Measurements from ENCODE around the gene PVR.
"Not testable (repeated sequence)": the region's sequence is repeated elsewhere in the genome, so short reads cannot be mapped to it uniquely, and the experiment has no call there.

Gene PVR

GRCh38 chr19:44627631-44628030 lies 16.1 kb upstream of the PVR start:
- Histone ChIP-seq H3K9me3 (ENCODE audit: insufficient read depth, low read length) (peaks cover 4% of the 10 kb centered on the region; the same call in 1 of the 2 replicates), H3K27me3 (ENCODE audit: insufficient read depth, insufficient read length) (no peaks in the 10 kb centered on the region), H3K4me1 (ENCODE audit: insufficient read depth, insufficient read length) (no peaks in the 10 kb centered on the region), H3K4me3 (ENCODE audit: insufficient read length, low read depth) (no peak overlapping the region), H3K36me3 (ENCODE audit: insufficient read depth, insufficient read length, low read length) (peaks cover 4% of the 10 kb centered on the region), H3K9ac (ENCODE audit: insufficient read length, low read depth) (no peak overlapping the region)
- no peak for DNase-seq (ENCODE audit: low read depth, low spot score)
- TF ChIP-seq ZNF274 (IDR thresholded peaks at IDR 0.05; ENCODE audit: low read depth, low read length) (no peak), YY1 (IDR thresholded peaks at IDR 0.05; ENCODE audit: insufficient read depth, insufficient read length) (no peak), SUZ12 (IDR thresholded peaks at IDR 0.05; ENCODE audit: extremely low read depth, insufficient read depth, insufficient read length) (no peak)

DNA sequence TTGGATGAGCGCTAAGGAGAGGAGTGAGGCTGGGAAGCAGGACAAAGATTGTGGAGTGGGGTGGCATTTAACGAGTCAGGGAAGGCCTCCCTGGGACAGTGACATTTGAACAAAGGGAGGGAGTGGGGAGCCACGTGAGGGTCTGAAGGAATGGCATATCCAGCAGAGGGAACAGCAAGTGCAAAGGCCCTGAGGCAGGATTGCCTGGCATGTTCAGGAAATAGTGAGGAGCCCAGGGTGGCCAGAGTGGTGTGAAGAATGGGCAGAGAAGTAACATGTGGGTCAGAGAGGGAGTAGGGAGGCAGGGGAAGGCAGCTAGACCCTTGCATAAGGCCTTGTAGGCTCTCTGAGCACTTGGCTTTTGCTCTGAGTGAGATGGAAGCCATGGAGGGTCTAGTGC lies 14.9 kb upstream of the PVR start:
- H3K9ac ChIP-seq (ENCODE audit: insufficient read length, low read depth): no peak overlapping the region
- no peaks in the 10 kb centered on the region for H3K4me1 ChIP-seq (ENCODE audit: insufficient read depth, insufficient read length)
- H3K9me3 ChIP-seq (ENCODE audit: insufficient read depth, low read length): peaks cover 4% of the 10 kb centered on the region; the same call in 1 of the 2 replicates
- no peak for TF ChIP-seq SUZ12 (IDR thresholded peaks at IDR 0.05; ENCODE audit: extremely low read depth, insufficient read depth, insufficient read length)
- no peak for TF ChIP-seq ZNF274 (IDR thresholded peaks at IDR 0.05; ENCODE audit: low read depth, low read length)
- TF ChIP-seq YY1 (IDR thresholded peaks at IDR 0.05; ENCODE audit: insufficient read depth, insufficient read length): no peak
- no peak overlapping the region for H3K4me3 ChIP-seq (ENCODE audit: insufficient read length, low read depth)
- no peaks in the 10 kb centered on the region for H3K27me3 ChIP-seq (ENCODE audit: insufficient read depth, insufficient read length)
- no peak for DNase-seq (ENCODE audit: low read depth, low spot score)
- peaks cover 4% of the 10 kb centered on the region for H3K36me3 ChIP-seq (ENCODE audit: insufficient read depth, insufficient read length, low read length)

GRCh38 chr19:44631611-44632010 lies 12.1 kb upstream of the PVR start:
- not testable (repeated sequence) for H3K27me3 ChIP-seq (ENCODE audit: insufficient read depth, insufficient read length)

DNA sequence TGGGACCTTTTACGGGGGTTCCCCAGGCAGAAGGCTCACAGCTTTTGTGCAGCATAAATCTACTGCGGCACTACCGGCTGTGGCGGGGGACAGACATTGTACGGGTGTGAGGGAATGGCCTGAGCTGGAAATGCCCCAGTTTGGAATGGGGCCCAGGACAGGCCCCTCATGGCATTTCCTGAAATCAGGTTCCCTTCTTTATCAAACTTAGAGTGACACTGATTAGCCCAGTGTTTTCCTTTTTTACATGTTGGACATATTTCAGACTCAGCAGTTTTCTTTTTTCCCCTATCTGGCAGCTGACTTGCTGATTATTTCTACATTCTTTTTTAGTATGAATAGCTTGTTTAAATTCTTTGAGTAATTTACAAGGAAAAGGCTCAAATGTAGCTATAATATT lies 9.7 kb upstream of the PVR start:
- not testable (repeated sequence) for H3K36me3 ChIP-seq (ENCODE audit: insufficient read depth, insufficient read length, low read length); H3K4me1 ChIP-seq (ENCODE audit: insufficient read depth, insufficient read length); H3K9ac ChIP-seq (ENCODE audit: insufficient read length, low read depth); H3K9me3 ChIP-seq (ENCODE audit: insufficient read depth, low read length); H3K27me3 ChIP-seq (ENCODE audit: insufficient read depth, insufficient read length); H3K4me3 ChIP-seq (ENCODE audit: insufficient read length, low read depth); DNase-seq (ENCODE audit: low read depth, low spot score)

More at GRCh38 chr19:44631611-44632010, 12.1 kb upstream of the PVR start:
- H3K9me3 ChIP-seq (ENCODE audit: insufficient read depth, low read length); H3K4me3 ChIP-seq (ENCODE audit: insufficient read length, low read depth); H3K4me1 ChIP-seq (ENCODE audit: insufficient read depth, insufficient read length); H3K9ac ChIP-seq (ENCODE audit: insufficient read length, low read depth); DNase-seq (ENCODE audit: low read depth, low spot score); H3K36me3 ChIP-seq (ENCODE audit: insufficient read depth, insufficient read length, low read length): not testable (repeated sequence)

GRCh38 chr19:44634785-44635184 lies 8.9 kb upstream of the PVR start:
- no peaks in the 10 kb centered on the region for H3K27me3 ChIP-seq (ENCODE audit: insufficient read depth, insufficient read length)
- H3K9ac ChIP-seq (ENCODE audit: insufficient read length, low read depth): no peak overlapping the region
- no peak for TF ChIP-seq SUZ12 (IDR thresholded peaks at IDR 0.05; ENCODE audit: extremely low read depth, insufficient read depth, insufficient read length)
- TF ChIP-seq ZNF274 (IDR thresholded peaks at IDR 0.05; ENCODE audit: low read depth, low read length): no peak
- TF ChIP-seq YY1 (IDR thresholded peaks at IDR 0.05; ENCODE audit: insufficient read depth, insufficient read length): no peak
- H3K9me3 ChIP-seq (ENCODE audit: insufficient read depth, low read length): peaks cover 9% of the 10 kb centered on the region; the same call in 1 of the 2 replicates
- H3K4me1 ChIP-seq (ENCODE audit: insufficient read depth, insufficient read length): no peaks in the 10 kb centered on the region
- no peak overlapping the region for H3K4me3 ChIP-seq (ENCODE audit: insufficient read length, low read depth)
- H3K36me3 ChIP-seq (ENCODE audit: insufficient read depth, insufficient read length, low read length): peaks cover 4% of the 10 kb centered on the region
- DNase-seq (ENCODE audit: low read depth, low spot score): no peak

- H3K9ac ChIP-seq (ENCODE audit: insufficient read length, low read depth): no peak overlapping the region
- TF ChIP-seq YY1 (IDR thresholded peaks at IDR 0.05; ENCODE audit: insufficient read depth, insufficient read length): no peak
- TF ChIP-seq SUZ12 (IDR thresholded peaks at IDR 0.05; ENCODE audit: extremely low read depth, insufficient read depth, insufficient read length): no peak
- no peak for TF ChIP-seq ZNF274 (IDR thresholded peaks at IDR 0.05; ENCODE audit: low read depth, low read length)
- DNase-seq (ENCODE audit: low read depth, low spot score): no peak
- H3K4me3 ChIP-seq (ENCODE audit: insufficient read length, low read depth): no peak overlapping the region
- H3K36me3 ChIP-seq (ENCODE audit: insufficient read depth, insufficient read length, low read length): no peaks in the 10 kb centered on the region
- no peaks in the 10 kb centered on the region for H3K27me3 ChIP-seq (ENCODE audit: insufficient read depth, insufficient read length)
- no peaks in the 10 kb centered on the region for H3K4me1 ChIP-seq (ENCODE audit: insufficient read depth, insufficient read length)
- peaks cover 9% of the 10 kb centered on the region; the same call in 1 of the 2 replicates for H3K9me3 ChIP-seq (ENCODE audit: insufficient read depth, low read length)
Measured at GRCh38 chr19:44635581-44636438, 7.9 kb upstream of the PVR start.

GRCh38 chr19:44636439-44637389 lies 7.0 kb upstream of the PVR start:
- DNase-seq (ENCODE audit: low read depth, low spot score): no peak
- Histone ChIP-seq H3K4me3 (ENCODE audit: insufficient read length, low read depth) (no peak overlapping the region), H3K27me3 (ENCODE audit: insufficient read depth, insufficient read length) (no peaks in the 10 kb centered on the region), H3K9ac (ENCODE audit: insufficient read length, low read depth) (no peak overlapping the region), H3K9me3 (ENCODE audit: insufficient read depth, low read length) (peaks cover 9% of the 10 kb centered on the region; the same call in 1 of the 2 replicates), H3K36me3 (ENCODE audit: insufficient read depth, insufficient read length, low read length) (no peaks in the 10 kb centered on the region), H3K4me1 (ENCODE audit: insufficient read depth, insufficient read length) (no peaks in the 10 kb centered on the region)
- TF ChIP-seq ZNF274 (IDR thresholded peaks at IDR 0.05; ENCODE audit: low read depth, low read length) (no peak), YY1 (IDR thresholded peaks at IDR 0.05; ENCODE audit: insufficient read depth, insufficient read length) (no peak), SUZ12 (IDR thresholded peaks at IDR 0.05; ENCODE audit: extremely low read depth, insufficient read depth, insufficient read length) (no peak)

Measured in NT2/D1 (cell line).